Liver (tissue), 9 donors: ENCODE data around the gene SH3RF3. TPM values are rescaled to one million over a fixed set of nuclear protein-coding genes. Genes with fewer than 3 reads are reported as not detected.

ENCODE experiments used
- DNase-seq: peaks from one replicate; pipeline ENCODE4 v3.0.0-alpha.2; 2017; ENCODE audit warnings: low spot score
- H3K27ac ChIP-seq, 2 donors: one replicate each; pipeline ENCODE4 v1.7.0; 2013; ENCODE audit warnings: inconsistent platforms in 2 of 2, low read length in 2 of 2, control low read depth in 1 of 2, low read depth in 1 of 2, mild to moderate bottlenecking in 1 of 2
- H3K27me3 ChIP-seq, 4 donors: one replicate each; pipeline versions ENCODE4 v1.6.1 to v1.7.0; 2013; ENCODE audit warnings: low read length in 3 of 4, inconsistent platforms in 1 of 4, mild to moderate bottlenecking in 1 of 4, moderate library complexity in 1 of 4; ENCODE audit not compliant: control insufficient read depth in 4 of 4, insufficient read depth in 4 of 4
- H3K36me3 ChIP-seq, 4 donors: one replicate each; pipeline versions ENCODE4 v1.6.1 to v1.7.0; 2013; ENCODE audit warnings: low read length in 3 of 4, mild to moderate bottlenecking in 3 of 4, low read depth in 1 of 4, moderate library complexity in 1 of 4; ENCODE audit not compliant: control insufficient read depth in 4 of 4, insufficient read depth in 3 of 4
- H3K4me1 ChIP-seq, 4 donors: one replicate each; pipeline versions ENCODE4 v1.6.1 to v1.7.0; 2013; ENCODE audit warnings: low read length in 3 of 4, mild to moderate bottlenecking in 3 of 4, moderate library complexity in 1 of 4; ENCODE audit not compliant: control insufficient read depth in 4 of 4, insufficient read depth in 4 of 4
- H3K4me3 ChIP-seq, 3 donors: one replicate each; pipeline versions ENCODE4 v1.6.1 to v1.7.0; 2013; ENCODE audit warnings: low read length in 3 of 3, control low read depth in 1 of 3, low read depth in 1 of 3, mild to moderate bottlenecking in 1 of 3
- H3K9ac ChIP-seq, 2 donors: one replicate each; pipeline ENCODE4 v1.7.0; 2013; ENCODE audit warnings: low read length in 2 of 2, mild to moderate bottlenecking in 2 of 2, moderate library complexity in 2 of 2, control low read depth in 1 of 2, low read depth in 1 of 2
- H3K9me3 ChIP-seq, 4 donors: one replicate each; pipeline versions ENCODE4 v1.6.1 to v1.7.0; 2013; ENCODE audit warnings: low read length in 3 of 4; ENCODE audit not compliant: control insufficient read depth in 4 of 4
- CTCF ChIP-seq: fragments of 150-350 bp; IDR thresholded peaks from 2 replicates; pipeline ENCODE4 v1.5.1; 2017; ENCODE audit warnings: improper control_type of control experiment, low read depth, low read length; ENCODE audit not compliant: missing input control
- EGR1 ChIP-seq, 2 donors: IDR thresholded peaks; 2 replicates each; pipeline ENCODE4 v1.6.1; 2016 to 2018; ENCODE audit warnings: antibody characterized with exemption in 2 of 2, low read depth in 2 of 2
- FOXA1 ChIP-seq: IDR thresholded peaks from 2 replicates; pipeline ENCODE4 v1.6.1; 2016; ENCODE audit warnings: antibody characterized with exemption
- FOXA2 ChIP-seq: IDR thresholded peaks from 2 replicates; pipeline ENCODE4 v1.6.1; 2016; ENCODE audit warnings: antibody characterized with exemption
- GABPA ChIP-seq, 2 donors: IDR thresholded peaks in 1 of 2; conservative IDR thresholded peaks in 1 of 2; 2 replicates each; pipeline ENCODE4 v1.6.1; 2016; ENCODE audit warnings: antibody characterized with exemption in 2 of 2, mild to moderate bottlenecking in 1 of 2, moderate library complexity in 1 of 2
- HNF4A ChIP-seq, 2 donors: conservative IDR thresholded peaks; 2 replicates each; pipeline ENCODE4 v1.6.1; 2016; ENCODE audit warnings: antibody characterized with exemption in 2 of 2, mild to moderate bottlenecking in 2 of 2
- HNF4G ChIP-seq: IDR thresholded peaks from 2 replicates; pipeline ENCODE4 v1.6.1; 2016; ENCODE audit warnings: antibody characterized with exemption
- JUND ChIP-seq, 2 donors: IDR thresholded peaks; 2 replicates each; pipeline ENCODE4 v1.6.1; 2016; ENCODE audit warnings: antibody characterized with exemption in 2 of 2
- MAX ChIP-seq: IDR thresholded peaks from 2 replicates; pipeline ENCODE4 v1.6.1; 2016; ENCODE audit warnings: antibody characterized with exemption
- NR2F2 ChIP-seq: IDR thresholded peaks from 2 replicates; pipeline ENCODE4 v1.6.1; 2016; ENCODE audit warnings: antibody characterized with exemption
- REST ChIP-seq: IDR thresholded peaks from 2 replicates; pipeline ENCODE4 v1.6.1; 2016; ENCODE audit warnings: antibody characterized with exemption, mild to moderate bottlenecking
- RXRA ChIP-seq, 2 donors: IDR thresholded peaks; 2 replicates each; pipeline ENCODE4 v1.6.1; 2017 to 2018; ENCODE audit warnings: antibody characterized with exemption in 2 of 2, mild to moderate bottlenecking in 1 of 2
- SP1 ChIP-seq: IDR thresholded peaks from 2 replicates; pipeline ENCODE4 v1.6.1; 2018; ENCODE audit warnings: antibody characterized with exemption, mild to moderate bottlenecking
- TAF1 ChIP-seq: conservative IDR thresholded peaks from 2 replicates; pipeline ENCODE4 v1.6.1; 2016; ENCODE audit warnings: antibody characterized with exemption, mild to moderate bottlenecking
- YY1 ChIP-seq: IDR thresholded peaks from 2 replicates; pipeline ENCODE4 v1.6.1; 2016; ENCODE audit warnings: antibody characterized with exemption, mild to moderate bottlenecking
- ZBTB33 ChIP-seq: IDR thresholded peaks from 2 replicates; pipeline ENCODE4 v1.6.1; 2016; ENCODE audit warnings: antibody characterized with exemption
- WGBS: extraction: QIAGEN DNeasy Blood & Tissue Kit; methylation state at CpG from one replicate; pipeline ENCODE4 v1.1.7; 2013; 5-methylcytosine and 5-hydroxymethylcytosine counted together
- polyA plus RNA-seq, 2 donors: library from polyadenylated mRNA; stranded (reverse) in 1 of 2; unstranded in 1 of 2; fragments of 200-250 nt in 1 of 2; fragments of >200 nt in 1 of 2; fragmentation: Nextera tagmentation in 1 of 2; extraction: Ambion mirVana in 1 of 2; gene quantifications; one replicate each; pipeline versions ENCODE4 v1.2.1 to v1.2.3, GENCODE V29; 2013 to 2015
- total RNA-seq, 2 donors: library from RNA; depleted of rRNA; stranded (reverse); fragments of >200 nt; gene quantifications; one replicate each; pipeline ENCODE4 v1.2.3, GENCODE V29; 2014
- TF ChIP-seq, protein P1 (sequence below): IDR thresholded peaks from 2 replicates; pipeline ENCODE4 v1.6.1; 2016; ENCODE audit warnings: antibody characterized with exemption
- donor health status: healthy.
- donor health status: healthy.
- donor health status: healthy.
- donor health status: healthy.
- donor health status: healthy.

SH3RF3 gene
- total and polyA plus RNA-seq, 4 donors, result 0.11 to 1.0 (median 0.54) TPM

DNA sequence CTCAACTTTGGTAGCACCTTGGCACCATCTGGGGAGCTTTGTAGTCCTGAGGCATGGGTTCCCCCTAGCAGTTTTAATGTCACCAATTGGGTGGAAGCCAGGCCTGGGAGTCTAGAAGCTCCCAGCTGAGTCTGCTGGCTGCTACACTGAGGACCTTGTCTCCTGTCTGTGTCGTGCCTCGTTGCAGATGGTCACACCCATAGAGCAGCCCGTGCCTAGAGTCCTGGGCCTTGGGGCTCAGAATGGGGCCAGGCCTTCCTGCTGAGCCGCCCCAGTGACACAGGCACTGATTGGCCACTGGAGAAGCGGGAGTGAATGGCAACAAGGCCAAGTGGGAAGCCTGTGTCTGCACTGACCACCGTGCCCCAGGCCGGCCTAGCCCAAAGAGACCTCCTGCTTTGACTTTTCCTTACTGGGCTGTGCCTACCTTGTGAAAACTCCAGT is 113.2 kb downstream of the SH3RF3 start:
- H3K27ac ChIP-seq, result peak overlapping the region; percentile 64
- H3K27me3 ChIP-seq, result no peaks in the 10 kb centered on the region
- H3K4me3 ChIP-seq, result no peak overlapping the region
- peaks cover 0 to 7% (median 3%) of the 10 kb centered on the region in 4 donors for H3K4me1 ChIP-seq
- no peaks in the 10 kb centered on the region for H3K9me3 ChIP-seq
- peak overlapping the region in 1 of 2 donors; percentile 42 for H3K9ac ChIP-seq
- WGBS, result 81% methylated on average over 7 of the region's 7 CpGs
- TF ChIP-seq JUND (IDR thresholded peaks at IDR 0.05) (no peak), HNF4A (conservative IDR thresholded peaks at IDR 0.05) (no peak), YY1 (no peak), FOXA2 (no peak), HNF4G (no peak), TAF1 (no peak), SP1 (no peak), ZBTB33 (no peak), GABPA (IDR thresholded peaks at IDR 0.05 in 1 of 2, conservative IDR thresholded peaks at IDR 0.05 in 1 of 2) (no peak), FOXA1 (no peak), REST (no peak), CTCF (no peak), RXRA (IDR thresholded peaks at IDR 0.05) (no peak), MAX (no peak), NR2F2 (no peak), EGR1 (IDR thresholded peaks at IDR 0.05; ENCODE audit: low read depth in 2 of 2) (no peak)
- TF ChIP-seq, protein P1, sequence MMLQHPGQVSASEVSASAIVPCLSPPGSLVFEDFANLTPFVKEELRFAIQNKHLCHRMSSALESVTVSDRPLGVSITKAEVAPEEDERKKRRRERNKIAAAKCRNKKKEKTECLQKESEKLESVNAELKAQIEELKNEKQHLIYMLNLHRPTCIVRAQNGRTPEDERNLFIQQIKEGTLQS, result no peak
- DNase-seq, result no peak
- H3K36me3 ChIP-seq, result no peaks in the 10 kb centered on the region
